ENCODE data around the gene GIGYF1. TPM values are rescaled to one million over a fixed set of nuclear protein-coding genes. Genes with fewer than 3 reads are reported as not detected.

The GIGYF1 gene
- total and polyA plus RNA-seq, 2 of the 13 experiments (the other 11 are each of a cell fraction or from before 2014, with no cell fraction given): 7.6 to 16.1 TPM

GRCh38 chr7:100720671-100721504, 26.8 kb upstream of the GIGYF1 start (continued):
- no peak for TF ChIP-seq SP4 (CRISPR knock-in tag; IDR thresholded peaks at IDR 0.05)
- TF ChIP-seq ZNF7 (CRISPR knock-in tag; IDR thresholded peaks at IDR 0.05): no peak
- no peak for TF ChIP-seq STAT6 (CRISPR knock-in tag; IDR thresholded peaks at IDR 0.05; ENCODE audit: borderline replicate concordance)
- no peak for TF ChIP-seq ZFYVE20 (CRISPR knock-in tag; IDR thresholded peaks at IDR 0.05; ENCODE audit: borderline replicate concordance, low read depth)
- no peak; the same call in 1 of the 2 replicates for TF ChIP-seq ARNTL (CRISPR knock-in tag; IDR thresholded peaks at IDR 0.05)
- TF ChIP-seq AGO1 (IDR thresholded peaks at IDR 0.05; ENCODE audit: low read depth, low read length, poor library complexity, severe bottlenecking): no peak
- no peak for TF ChIP-seq STAT5B (CRISPR knock-in tag; IDR thresholded peaks at IDR 0.05)
- no peak for TF ChIP-seq ELF4 (CRISPR knock-in tag; IDR thresholded peaks at IDR 0.05; ENCODE audit: borderline replicate concordance)
- TF ChIP-seq IRX3 (CRISPR knock-in tag; IDR thresholded peaks at IDR 0.05; ENCODE audit: borderline replicate concordance, low read depth): no peak
- no peak for TF ChIP-seq ZBTB1 (CRISPR knock-in tag; IDR thresholded peaks at IDR 0.05; ENCODE audit: borderline replicate concordance)
- peak; percentile 94 for TF ChIP-seq ZNF687 (CRISPR knock-in tag; IDR thresholded peaks at IDR 0.05)
- peak; percentile 43 for TF ChIP-seq YY1 (IDR thresholded peaks at IDR 0.05; ENCODE audit: insufficient read depth, insufficient replicate concordance, low read depth, low read length)
- peak; percentile 36; the same call in 1 of the 2 replicates for TF ChIP-seq KDM2A (CRISPR knock-in tag; IDR thresholded peaks at IDR 0.05; ENCODE audit: borderline replicate concordance, low read depth)
- TF ChIP-seq PHF5A (CRISPR knock-in tag; IDR thresholded peaks at IDR 0.05; ENCODE audit: low read depth, unreplicated experiment): no peak
- TF ChIP-seq KAT7 (CRISPR knock-in tag; IDR thresholded peaks at IDR 0.05; ENCODE audit: borderline replicate concordance): no peak
- no peak for TF ChIP-seq KLF13 (CRISPR knock-in tag; IDR thresholded peaks at IDR 0.05)

Data from HepG2 (cell line).